HG03469 (cell line): Measurements from ENCODE around the gene CSNK2A2.
A peak's percentile ranks its signal among the peaks of the same experiment; 100 is the strongest.

Experiments used
- ATAC-seq: cut with Tn5 transposase; IDR thresholded peaks from one replicate; pipeline ENCODE4 v1.9.1; 2021; ENCODE audit warnings: mild to moderate bottlenecking, moderate library complexity, moderate number of reproducible peaks; ENCODE audit not compliant: unreplicated experiment

The CSNK2A2 gene

DNA sequence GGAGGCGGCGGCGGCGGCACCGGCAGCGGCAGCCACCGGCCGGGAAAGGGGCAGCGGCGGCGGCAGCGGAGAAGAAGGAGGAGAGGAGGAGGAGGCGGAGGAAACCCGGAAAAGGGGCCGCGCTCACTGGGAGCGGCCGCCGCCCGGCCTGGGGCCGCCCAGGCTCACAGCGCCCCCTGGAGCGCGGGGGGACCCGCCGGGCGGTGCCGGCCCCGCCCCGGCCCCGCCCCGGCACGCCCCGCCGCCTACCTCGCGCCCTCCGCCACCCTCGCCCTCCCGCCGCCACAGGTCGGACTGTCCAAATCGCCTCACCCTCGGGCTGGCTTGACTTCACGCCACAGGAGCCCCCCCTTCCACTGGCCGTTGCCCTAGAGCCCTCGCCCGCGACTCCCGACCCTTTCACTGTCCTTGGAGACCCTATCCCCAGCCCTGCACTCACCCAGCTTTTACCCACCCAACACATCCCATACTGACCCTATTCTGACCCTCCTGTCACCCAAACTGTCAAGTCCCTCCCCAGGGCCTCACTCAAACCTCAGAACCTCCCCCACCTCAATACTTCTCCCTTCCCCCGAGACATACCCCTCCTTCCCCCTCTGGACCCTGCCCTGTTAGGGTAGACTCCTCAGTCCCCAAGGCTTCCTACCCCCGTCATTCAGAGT is at the start of gene CSNK2A2:
Gene CSNK2A2 (minus strand): TSS at position 85 of the 662 bp plus-strand sequence. CDS start 370 bp downstream, outside the sequence.
- peak; percentile 70 for ATAC-seq

DNA sequence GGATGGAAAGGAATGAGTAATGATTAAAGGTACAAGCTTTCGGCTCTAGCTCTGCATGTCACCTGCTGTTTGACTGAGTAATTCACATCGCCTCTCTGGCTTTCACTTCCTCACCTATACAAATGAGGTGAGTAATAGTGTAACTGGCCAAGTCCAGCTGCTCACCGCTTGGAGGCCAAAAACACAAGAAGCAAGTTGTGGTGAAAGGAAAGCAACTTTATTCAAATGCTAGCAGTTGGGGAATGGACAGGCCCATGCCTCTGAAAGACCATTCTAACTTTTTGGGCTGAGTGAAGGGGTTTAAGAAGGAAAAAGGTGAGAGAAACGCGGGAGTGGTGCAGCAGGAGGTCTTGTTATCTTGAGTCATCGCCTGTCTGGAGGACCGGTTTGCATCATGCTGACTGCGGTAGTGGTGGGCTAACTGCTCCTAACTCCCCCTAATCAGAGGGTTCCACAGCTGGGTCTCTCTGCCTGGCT is 45.7 kb upstream of the CSNK2A2 start:
- ATAC-seq, result peak; percentile 93

DNA sequence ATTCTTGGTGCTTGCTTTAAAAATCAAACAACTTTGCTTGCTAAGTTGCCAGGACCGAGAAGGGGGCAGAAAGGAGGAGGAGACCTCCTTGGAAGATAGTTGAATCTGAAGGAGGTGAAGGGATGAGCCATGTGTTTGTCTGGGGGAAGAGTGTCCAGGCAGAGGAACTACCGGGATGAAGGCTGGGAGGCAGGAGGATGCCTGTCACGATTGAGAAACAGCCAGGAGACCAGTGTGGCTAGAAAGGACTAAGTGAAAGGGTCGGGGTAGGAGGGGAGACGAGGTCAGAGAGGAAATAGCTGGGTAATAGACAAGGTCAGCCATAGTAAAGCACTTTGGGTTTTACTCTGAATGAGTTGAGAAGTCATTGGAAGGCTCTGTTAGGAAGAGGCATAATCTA is 38.9 kb upstream of the CSNK2A2 start:
- no peak for ATAC-seq

DNA sequence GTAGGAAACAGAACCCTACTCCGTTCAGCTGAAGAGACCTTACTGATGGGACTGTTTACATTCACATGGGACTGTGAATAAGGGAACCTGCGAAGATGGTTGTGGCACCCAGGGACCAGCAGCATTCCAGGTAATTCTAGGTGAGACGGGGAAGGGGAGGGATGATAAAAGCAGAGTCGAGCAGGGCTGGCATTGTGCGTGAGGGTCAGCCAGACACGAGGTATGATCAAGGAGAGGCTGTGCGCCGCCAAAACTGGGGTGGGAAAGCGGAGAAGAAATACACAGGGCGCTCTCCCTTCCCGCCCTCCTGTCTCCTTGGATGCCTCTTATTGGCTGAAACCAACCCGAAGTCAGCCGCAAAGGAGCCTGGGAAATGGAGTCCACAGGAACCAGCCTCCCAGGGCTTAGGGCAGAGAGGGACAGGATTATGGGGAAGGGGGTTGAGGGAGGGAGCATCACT is 38.4 kb upstream of the CSNK2A2 start:
- peak; percentile 89 for ATAC-seq

- ATAC-seq, result no peak
Observed at GRCh38 chr16:58235663-58236062, 37.8 kb upstream of the CSNK2A2 start.

GRCh38 chr16:58234831-58235595 is 37.1 kb upstream of the CSNK2A2 start:
- no peak for ATAC-seq

- no peak for ATAC-seq
Observed at GRCh38 chr16:58230259-58230658, 32.4 kb upstream of the CSNK2A2 start.

- no peak for ATAC-seq
Observed at GRCh38 chr16:58226790-58227189, 28.9 kb upstream of the CSNK2A2 start.

DNA sequence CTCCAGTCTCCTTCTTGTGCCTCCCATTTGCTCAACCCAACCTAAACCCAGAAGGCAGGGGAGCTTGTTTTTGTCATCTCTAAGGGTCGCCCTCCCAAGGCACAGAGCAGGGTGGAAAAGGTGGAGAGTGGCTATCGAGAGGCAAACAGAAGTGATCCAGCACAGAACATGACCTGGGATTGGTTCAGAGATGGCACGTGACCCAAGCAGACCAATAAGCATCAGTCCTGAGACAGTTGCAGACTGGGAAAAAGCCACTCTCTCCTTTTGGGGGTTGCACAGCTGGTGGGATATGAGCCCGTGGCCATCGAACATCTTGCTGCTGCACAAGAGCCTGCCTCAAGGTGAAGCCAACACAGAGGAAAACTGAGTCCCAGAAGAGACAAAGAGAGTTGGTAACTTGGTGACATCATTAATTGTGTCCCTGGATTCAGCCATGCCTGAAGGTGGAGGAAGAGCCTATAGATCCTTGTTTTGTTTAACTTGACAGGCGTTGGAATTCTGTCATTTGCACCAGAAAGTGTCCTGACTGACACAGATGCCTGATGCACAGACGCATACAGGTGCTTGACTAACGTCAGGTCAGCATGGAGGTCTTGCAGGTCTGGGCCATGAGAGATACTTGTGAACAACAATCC is 28.2 kb upstream of the CSNK2A2 start:
- ATAC-seq, result no peak

DNA sequence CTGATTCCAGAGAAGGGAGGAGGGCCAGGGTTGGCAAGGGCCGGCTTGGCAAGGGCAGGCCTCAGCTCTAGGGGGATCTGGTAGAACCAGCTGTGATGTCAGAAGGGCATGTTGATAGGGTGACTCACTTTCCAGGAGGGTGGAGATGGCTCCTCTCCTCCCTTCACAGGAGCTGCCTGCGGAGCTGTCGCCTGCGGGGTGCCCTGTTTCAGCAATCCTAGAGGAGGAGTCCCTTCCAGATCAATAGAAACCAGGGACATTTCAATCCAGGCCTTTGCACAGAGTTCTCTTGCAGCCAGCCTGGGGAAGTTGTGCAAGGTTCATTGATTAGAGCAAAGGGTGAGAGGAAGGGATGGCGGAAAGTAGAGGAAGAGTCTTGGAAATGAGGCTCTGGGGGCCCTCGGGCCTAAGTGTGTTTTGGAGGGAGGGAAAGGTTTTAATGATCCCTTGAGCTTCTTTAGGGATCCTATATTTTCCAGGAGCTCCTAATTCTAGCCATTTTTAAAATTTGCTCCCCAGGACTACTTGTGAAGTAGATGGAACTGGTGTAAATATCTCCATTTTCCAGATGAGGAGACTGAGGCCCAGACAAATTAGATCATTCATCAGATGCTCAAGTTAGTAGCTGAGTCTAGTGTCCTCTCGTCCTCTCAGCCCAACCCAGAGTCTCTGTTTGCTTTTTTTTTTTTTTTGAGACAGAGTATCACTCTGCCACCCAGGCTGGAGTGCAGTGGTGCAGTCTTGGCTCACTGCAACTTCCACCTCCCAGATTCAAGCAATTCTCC is 24.8 kb upstream of the CSNK2A2 start:
- ATAC-seq, result no peak

- ATAC-seq, result no peak
Observed at GRCh38 chr16:58219432-58219831, 21.5 kb upstream of the CSNK2A2 start.

GRCh38 chr16:58218786-58219185 is 20.9 kb upstream of the CSNK2A2 start:
- no peak for ATAC-seq

GRCh38 chr16:58217311-58217925 is 19.5 kb upstream of the CSNK2A2 start:
- no peak for ATAC-seq

DNA sequence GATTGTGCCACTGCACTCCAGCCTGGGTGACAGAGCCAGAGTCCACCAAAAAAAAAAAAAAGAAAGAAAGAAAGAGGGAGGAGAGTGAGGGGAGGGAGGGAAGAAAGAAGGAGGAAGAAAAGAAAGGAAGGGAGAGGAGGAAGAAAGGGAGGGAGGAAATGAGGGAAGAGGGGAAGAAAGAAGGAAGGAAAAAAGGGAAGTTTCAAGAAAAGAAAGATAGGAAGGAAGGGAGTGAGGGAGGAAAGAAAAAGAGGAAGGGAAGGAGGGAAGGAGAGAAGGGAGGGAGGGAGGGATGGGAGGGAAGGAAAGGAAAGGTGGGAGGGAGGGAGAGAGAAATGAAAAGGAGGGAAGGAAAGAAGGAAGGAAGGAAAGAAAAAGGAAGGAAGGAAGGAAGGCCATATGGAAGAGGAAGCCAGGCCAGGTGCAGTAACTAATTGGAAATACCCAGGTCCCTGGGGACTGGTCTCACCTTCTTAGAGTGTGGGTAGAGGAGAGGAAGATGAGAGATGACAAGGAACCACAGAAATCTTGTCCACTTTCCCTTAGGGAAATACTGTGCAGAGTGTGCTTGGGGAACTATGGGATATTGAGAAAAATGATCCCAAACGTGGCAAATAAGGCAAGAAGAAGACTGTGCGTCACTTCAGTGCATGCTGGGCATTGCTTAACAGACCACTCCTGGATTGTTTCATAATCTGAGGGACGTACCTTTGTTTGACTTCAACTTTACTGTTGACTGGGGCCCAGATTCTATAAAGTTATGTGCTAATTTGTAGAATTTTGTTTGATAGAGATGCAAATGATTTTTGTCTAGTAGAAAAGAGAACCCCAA is 15.1 kb upstream of the CSNK2A2 start:
- no peak for ATAC-seq

DNA sequence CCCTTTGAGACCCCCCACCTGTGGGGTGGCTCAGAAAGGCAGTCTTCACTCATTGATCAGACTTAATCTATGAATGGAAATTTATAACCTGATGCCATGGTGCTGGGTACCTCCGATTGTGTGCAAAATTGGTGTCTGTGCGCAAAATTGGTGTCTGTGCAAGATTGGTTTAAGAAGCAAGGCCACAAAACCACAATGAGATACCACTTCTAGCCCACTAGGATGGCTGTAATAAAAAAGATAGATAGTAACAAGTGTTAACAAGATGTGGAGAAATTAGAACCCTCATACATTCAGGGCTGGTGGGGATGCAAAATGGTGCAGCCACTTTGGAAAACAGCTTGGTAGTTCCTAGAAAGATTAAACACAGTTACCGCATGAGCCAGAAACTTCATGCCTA is 13.9 kb upstream of the CSNK2A2 start:
- ATAC-seq, result no peak

GRCh38 chr16:58211245-58211644 is 13.3 kb upstream of the CSNK2A2 start:
- no peak for ATAC-seq

DNA sequence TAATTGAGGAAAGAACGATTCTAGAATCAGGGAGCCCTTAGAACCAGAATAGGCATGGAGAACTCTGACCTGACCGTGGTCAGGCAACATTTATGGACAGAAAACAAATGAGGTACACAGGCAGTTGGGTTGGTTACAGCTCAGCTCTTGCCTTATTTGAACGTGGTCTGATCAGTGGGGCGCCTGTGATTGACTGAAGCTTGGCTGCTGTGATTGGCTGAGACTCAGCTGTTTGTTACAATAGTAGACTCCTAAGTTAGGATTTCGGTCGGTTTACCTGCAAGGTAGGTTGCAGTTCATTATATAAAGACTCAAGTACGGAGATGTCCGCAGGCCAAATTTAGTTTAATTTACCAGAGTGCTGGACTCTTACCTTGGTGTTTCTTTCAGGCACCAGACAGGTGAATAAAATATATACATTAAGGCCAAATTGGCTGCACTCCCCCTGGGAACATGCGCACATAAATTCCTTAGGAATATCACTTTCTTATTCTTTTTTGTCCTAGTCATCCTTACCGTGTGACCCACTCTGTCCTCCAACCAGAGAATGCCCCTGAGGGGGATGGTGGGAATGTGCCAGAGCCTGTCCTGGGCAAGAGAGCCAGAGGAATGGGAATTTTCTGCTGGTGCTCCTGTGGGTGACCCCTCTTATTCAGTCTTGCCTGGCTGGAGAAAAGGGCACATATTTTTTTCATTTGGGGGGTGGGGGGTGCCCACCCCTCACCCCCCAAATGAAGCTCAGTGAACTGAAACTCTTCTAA is 7.5 kb upstream of the CSNK2A2 start:
- no peak for ATAC-seq

DNA sequence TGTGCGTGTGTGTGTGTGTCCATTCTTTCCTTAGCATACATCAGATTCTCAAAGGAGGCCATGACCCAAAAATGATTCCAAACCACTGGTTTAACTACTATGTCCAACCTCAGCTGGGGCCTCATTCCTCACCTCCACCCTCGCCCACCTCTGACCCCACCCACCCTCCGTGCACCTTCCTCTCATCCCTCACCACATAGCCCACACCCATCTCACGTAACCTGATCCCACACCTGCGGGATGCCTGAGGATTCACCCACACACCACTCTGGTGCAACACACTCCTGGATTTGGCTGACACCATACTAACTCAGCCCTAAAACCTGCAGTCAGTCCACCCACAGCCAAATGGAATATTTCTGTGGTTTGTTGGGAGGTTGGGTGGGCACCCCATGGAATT is 3.3 kb upstream of the CSNK2A2 start:
- ATAC-seq, result no peak
